ENCODE data around the gene NCK2. TPM values are rescaled to one million over a fixed set of nuclear protein-coding genes. Genes with fewer than 3 reads are reported as not detected.

NCK2 gene
- total and polyA plus RNA-seq, 2 donors from 2014 or later, result 22.8 to 52.9 TPM

- intact Hi-C loops (cut with DNase I), result no loop called here
- no peak overlapping the region for H3K9ac ChIP-seq (ENCODE audit: low read length in 3 of 3)
- H3K9me3 ChIP-seq (ENCODE audit: control insufficient read depth in 2 of 3, insufficient read depth in 1 of 3, low read length in 3 of 3), result peaks cover 0 to 8% (median 1%) of the 10 kb centered on the region in 3 donors
- no peak for DNase-seq
- no peak for TF ChIP-seq CTCF (IDR thresholded peaks at IDR 0.05; ENCODE audit: borderline replicate concordance, extremely low read depth, insufficient read depth)
- no peak overlapping the region for H3K27ac ChIP-seq (ENCODE audit: low read depth in 2 of 2, low read length in 2 of 2)
- no peaks in the 10 kb centered on the region for H3K27me3 ChIP-seq (ENCODE audit: control insufficient read depth, insufficient read depth, low read length)
- no peak overlapping the region for H3K4me3 ChIP-seq (ENCODE audit: low read length in 3 of 3)
- H3K4me1 ChIP-seq (ENCODE audit: control insufficient read depth in 2 of 3, insufficient read depth in 2 of 3, low read depth in 1 of 3, low read length in 3 of 3), result peaks cover 0 to 2% (median 0%) of the 10 kb centered on the region in 3 donors
- H3K36me3 ChIP-seq (ENCODE audit: control insufficient read depth in 2 of 3, insufficient read depth in 3 of 3, low read length in 3 of 3), result no peaks in the 10 kb centered on the region
- no peak for FAIRE-seq
These were observed 164.5 kb downstream of the NCK2 start for GRCh38 chr2:105909215-105909614.

- FAIRE-seq, result no peak
- Histone ChIP-seq H3K27me3 (ENCODE audit: control insufficient read depth, insufficient read depth, low read length) (no peaks in the 10 kb centered on the region), H3K36me3 (ENCODE audit: control insufficient read depth in 2 of 3, insufficient read depth in 3 of 3, low read length in 3 of 3) (no peaks in the 10 kb centered on the region), H3K27ac (ENCODE audit: low read depth in 2 of 2, low read length in 2 of 2) (no peak overlapping the region), H3K4me1 (ENCODE audit: control insufficient read depth in 2 of 3, insufficient read depth in 2 of 3, low read depth in 1 of 3, low read length in 3 of 3) (peaks cover 0 to 2% (median 0%) of the 10 kb centered on the region in 3 donors), H3K4me3 (ENCODE audit: low read length in 3 of 3) (no peak overlapping the region), H3K9me3 (ENCODE audit: control insufficient read depth in 2 of 3, insufficient read depth in 1 of 3, low read length in 3 of 3) (peaks cover 0 to 22% (median 11%) of the 10 kb centered on the region in 3 donors), H3K9ac (ENCODE audit: low read length in 3 of 3) (no peak overlapping the region)
- no peak for TF ChIP-seq CTCF (IDR thresholded peaks at IDR 0.05; ENCODE audit: borderline replicate concordance, extremely low read depth, insufficient read depth)
- no peak for DNase-seq
- intact Hi-C loops (cut with DNase I), result no loop called here
These were observed 166.0 kb downstream of the NCK2 start for GRCh38 chr2:105910497-105911238.

- H3K27me3 ChIP-seq (ENCODE audit: control insufficient read depth, insufficient read depth, low read length), result no peaks in the 10 kb centered on the region
- H3K9me3 ChIP-seq (ENCODE audit: control insufficient read depth in 2 of 3, insufficient read depth in 1 of 3, low read length in 3 of 3), result peaks cover 0 to 22% (median 11%) of the 10 kb centered on the region in 3 donors
- intact Hi-C loops (cut with DNase I), result no loop called here
- H3K4me3 ChIP-seq (ENCODE audit: low read length in 3 of 3), result no peak overlapping the region
- H3K27ac ChIP-seq (ENCODE audit: low read depth in 2 of 2, low read length in 2 of 2), result no peak overlapping the region
- H3K36me3 ChIP-seq (ENCODE audit: control insufficient read depth in 2 of 3, insufficient read depth in 3 of 3, low read length in 3 of 3), result no peaks in the 10 kb centered on the region
- TF ChIP-seq CTCF (IDR thresholded peaks at IDR 0.05; ENCODE audit: borderline replicate concordance, extremely low read depth, insufficient read depth), result no peak
- DNase-seq (no peak), FAIRE-seq (no peak)
- no peak overlapping the region for H3K9ac ChIP-seq (ENCODE audit: low read length in 3 of 3)
- H3K4me1 ChIP-seq (ENCODE audit: control insufficient read depth in 2 of 3, insufficient read depth in 2 of 3, low read depth in 1 of 3, low read length in 3 of 3), result peaks cover 0 to 2% (median 0%) of the 10 kb centered on the region in 3 donors
These were observed 166.7 kb downstream of the NCK2 start for GRCh38 chr2:105911425-105911824.

All from kidney (tissue), 14 donors.